Naive thymus-derived CD4-positive, alpha-beta T cell (primary cell): Measurements from ENCODE around the gene HSPA9. TPM values are rescaled to one million over a fixed set of nuclear protein-coding genes. Genes with fewer than 3 reads are reported as not detected.

Experiments
- ATAC-seq: fragments of 150-1000 bp; cut with Tn5 transposase; 2 replicates; pipeline ENCODE4 v1.10.0; 2021; ENCODE audit warnings: mild to moderate bottlenecking, moderate library complexity
- CTCF ChIA-PET: fragments of 350-600 bp; sonication (Branson Sonifier 250); formaldehyde crosslinking; loops from one replicate; lab custom pipeline; 2021; ENCODE audit warnings: antibody characterized with exemption; lab: Charles Lee
- POLR2A ChIA-PET: fragments of 350-600 bp; sonication (Branson Sonifier 250); formaldehyde crosslinking; loops from one replicate; lab custom pipeline; 2021; ENCODE audit warnings: antibody characterized with exemption, inconsistent platforms; lab: Charles Lee
- DNase-seq, 9 donors: peaks; one replicate each; pipeline versions ENCODE4 v3.0.0 to v3.0.0-alpha.2; 2020 to 2022; ENCODE audit warnings: mixed read lengths in 1 of 9
- H3K27ac ChIP-seq: one replicate; pipeline ENCODE4 v1.7.0; 2013; ENCODE audit warnings: mild to moderate bottlenecking, low read depth, low read length, moderate library complexity
- H3K27me3 ChIP-seq, 2 donors: one replicate each; pipeline ENCODE4 v1.7.0; 2013; ENCODE audit warnings: low read length in 2 of 2, mild to moderate bottlenecking in 2 of 2, moderate library complexity in 2 of 2; ENCODE audit not compliant: control insufficient read depth in 2 of 2, insufficient read depth in 2 of 2
- H3K36me3 ChIP-seq, 3 experiments: 1 replicate in 2 of 3; 2 replicates in 1 of 3; pipeline ENCODE4 v1.7.0; 2013; ENCODE audit warnings: low read length in 3 of 3, mild to moderate bottlenecking in 3 of 3, moderate library complexity in 1 of 3; ENCODE audit not compliant: insufficient read depth in 3 of 3, control insufficient read depth in 2 of 3
- H3K4me1 ChIP-seq, 2 donors: one replicate each; pipeline ENCODE4 v1.7.0; 2013; ENCODE audit warnings: low read length in 2 of 2, mild to moderate bottlenecking in 2 of 2, moderate library complexity in 1 of 2; ENCODE audit not compliant: control insufficient read depth in 2 of 2, insufficient read depth in 2 of 2
- H3K4me3 ChIP-seq: 2 replicates; pipeline ENCODE4 v1.7.0; 2013; ENCODE audit warnings: mild to moderate bottlenecking, low read length
- H3K9me3 ChIP-seq, 3 experiments: 1 replicate in 2 of 3; 2 replicates in 1 of 3; pipeline ENCODE4 v1.7.0; 2013; ENCODE audit warnings: low read length in 3 of 3; ENCODE audit not compliant: control insufficient read depth in 2 of 3
- H3K27ac Mint-ChIP-seq, 9 donors: one replicate each; pipeline ENCODE4 v1.8.0; 2020 to 2022; ENCODE audit warnings: mixed read lengths in 9 of 9, mild to moderate bottlenecking in 8 of 9, moderate library complexity in 5 of 9, inconsistent platforms in 2 of 9
- H3K27me3 Mint-ChIP-seq, 5 donors: one replicate each; pipeline ENCODE4 v1.8.0; 2021 to 2022; ENCODE audit warnings: mixed read lengths in 5 of 5, mild to moderate bottlenecking in 1 of 5
- H3K36me3 Mint-ChIP-seq, 5 donors: one replicate each; pipeline ENCODE4 v1.8.0; 2020 to 2022; ENCODE audit warnings: mixed read lengths in 5 of 5, mild to moderate bottlenecking in 3 of 5, inconsistent platforms in 1 of 5
- H3K4me1 Mint-ChIP-seq, 7 donors: one replicate each; pipeline ENCODE4 v1.8.0; 2020 to 2022; ENCODE audit warnings: mixed read lengths in 7 of 7, mild to moderate bottlenecking in 3 of 7, inconsistent platforms in 1 of 7
- H3K4me3 Mint-ChIP-seq, 10 donors: one replicate each; pipeline ENCODE4 v1.8.0; 2020 to 2022; ENCODE audit warnings: mild to moderate bottlenecking in 10 of 10, mixed read lengths in 10 of 10, moderate library complexity in 6 of 10, inconsistent platforms in 2 of 10
- H3K9me3 Mint-ChIP-seq, 11 donors: one replicate each; pipeline ENCODE4 v1.8.0; 2020 to 2022; ENCODE audit warnings: mixed read lengths in 11 of 11, mild to moderate bottlenecking in 4 of 11, inconsistent platforms in 1 of 11, moderate library complexity in 1 of 11
- intact Hi-C, 2 donors: fragments of 100-400 bp; cut with micrococcal nuclease; formaldehyde crosslinking; loops; one replicate each; pipeline ENCODE4 v1.15.1; 2023
- polyA plus RNA-seq, 2 donors: library from polyadenylated mRNA; unstranded; fragments of 300-500 nt; fragmentation: Illumina TruSeq; gene quantifications; one replicate each; pipeline ENCODE4 v1.2.3, GENCODE V29; 2021
- total RNA-seq, 6 experiments: library from RNA in 5 of 6; stranded (reverse) in 5 of 6; gene quantifications; 1 replicate in 5 of 6; 2 replicates in 1 of 6; pipeline ENCODE4 v1.2.3 and lab custom pipeline; 2021 to 2026

HSPA9 gene
- total and polyA plus RNA-seq, 7 experiments from 2014 or later: 143 to 274 (median 171) TPM

- Histone ChIP-seq H3K36me3 (no peaks in the 10 kb centered on the region), H3K9me3 (no peaks in the 10 kb centered on the region), H3K27ac (no peak overlapping the region), H3K4me3 (no peak overlapping the region), H3K4me1 (no peaks in the 10 kb centered on the region), H3K27me3 (no peaks in the 10 kb centered on the region)
- ATAC-seq (no peak), DNase-seq (no peak)
- Mint-ChIP-seq H3K9me3 (peaks cover 0 to 2% (median 0%) of the 10 kb centered on the region in 11 donors), H3K36me3 (peaks cover 0 to 3% (median 0%) of the 10 kb centered on the region in 5 donors), H3K4me1 (peaks cover 0 to 18% (median 5%) of the 10 kb centered on the region in 7 donors), H3K27ac (no peak overlapping the region), H3K27me3 (peaks cover 35 to 65% (median 55%) of the 10 kb centered on the region in 5 donors), H3K4me3 (no peak overlapping the region)
- POLR2A ChIA-PET: no interaction called here
- intact Hi-C loops: no loop called here
- CTCF ChIA-PET: interaction anchor here (0.5 to 1.6 kb wide), 2 partner anchors 25 to 437 kb away, joined by 3 read pairs; no protein-coding TSS in a partner anchor
Observed at GRCh38 chr5:138604176-138604785, 29.1 kb upstream of the HSPA9 start.

- H3K27me3 ChIP-seq: no peaks in the 10 kb centered on the region
- H3K36me3 ChIP-seq: no peaks in the 10 kb centered on the region
- no peaks in the 10 kb centered on the region for H3K4me1 ChIP-seq
- DNase-seq: peak in 1 of 9 donors; percentile 32
- Mint-ChIP-seq H3K36me3 (peaks cover 0 to 3% (median 0%) of the 10 kb centered on the region in 5 donors), H3K4me1 (peaks cover 0 to 18% (median 5%) of the 10 kb centered on the region in 7 donors), H3K4me3 (no peak overlapping the region), H3K27me3 (peaks cover 36 to 67% (median 64%) of the 10 kb centered on the region in 5 donors), H3K9me3 (peaks cover 0 to 1% (median 0%) of the 10 kb centered on the region in 11 donors), H3K27ac (no peak overlapping the region)
- intact Hi-C loops: no loop called here
- no peak overlapping the region for H3K4me3 ChIP-seq
- peak; percentile 27 for ATAC-seq
- H3K27ac ChIP-seq: no peak overlapping the region
- POLR2A ChIA-PET: no interaction called here
- no peaks in the 10 kb centered on the region for H3K9me3 ChIP-seq
- CTCF ChIA-PET: no interaction called here
Observed at GRCh38 chr5:138603249-138603920, 28.2 kb upstream of the HSPA9 start.

- ATAC-seq (no peak), DNase-seq (no peak)
- ChIA-PET CTCF (no interaction called here), POLR2A (interaction anchor here (1.3 kb wide), 1 partner anchor 8 kb away, joined by 6 read pairs; no protein-coding TSS in a partner anchor)
- Mint-ChIP-seq H3K9me3 (peaks cover 0 to 1% (median 0%) of the 10 kb centered on the region in 11 donors), H3K4me1 (peaks cover 0 to 18% (median 5%) of the 10 kb centered on the region in 7 donors), H3K4me3 (no peak overlapping the region), H3K27ac (peak overlapping the region in 1 of 9 donors; percentile 70), H3K36me3 (peaks cover 0 to 3% (median 0%) of the 10 kb centered on the region in 5 donors), H3K27me3 (peaks cover 42 to 70% (median 66%) of the 10 kb centered on the region in 5 donors)
- no peaks in the 10 kb centered on the region for H3K9me3 ChIP-seq
- H3K27me3 ChIP-seq: no peaks in the 10 kb centered on the region
- no peak overlapping the region for H3K27ac ChIP-seq
- intact Hi-C loops: no loop called here
- no peaks in the 10 kb centered on the region for H3K36me3 ChIP-seq
- no peaks in the 10 kb centered on the region for H3K4me1 ChIP-seq
- no peak overlapping the region for H3K4me3 ChIP-seq
Observed at GRCh38 chr5:138602371-138603000, 27.3 kb upstream of the HSPA9 start.

GRCh38 chr5:138601444-138601843 lies 26.2 kb upstream of the HSPA9 start:
- no peak overlapping the region for H3K27ac Mint-ChIP-seq
- Histone ChIP-seq H3K27ac (no peak overlapping the region), H3K4me1 (no peaks in the 10 kb centered on the region), H3K9me3 (no peaks in the 10 kb centered on the region), H3K4me3 (no peak overlapping the region), H3K36me3 (no peaks in the 10 kb centered on the region), H3K27me3 (no peaks in the 10 kb centered on the region)
- ChIA-PET CTCF (no interaction called here), POLR2A (interaction anchor here (0.6 to 1.3 kb wide), 2 partner anchors 9 to 1242 kb away, joined by 4 to 6 read pairs; no protein-coding TSS in a partner anchor)
- H3K36me3 Mint-ChIP-seq: no peaks in the 10 kb centered on the region
- DNase-seq: no peak
- peaks cover 47 to 76% (median 71%) of the 10 kb centered on the region in 5 donors for H3K27me3 Mint-ChIP-seq
- intact Hi-C loops: no loop called here
- H3K9me3 Mint-ChIP-seq: peaks cover 0 to 1% (median 0%) of the 10 kb centered on the region in 11 donors
- peak; percentile 38 for ATAC-seq
- H3K4me1 Mint-ChIP-seq: peaks cover 0 to 18% (median 5%) of the 10 kb centered on the region in 7 donors
- H3K4me3 Mint-ChIP-seq: no peak overlapping the region

GRCh38 chr5:138600446-138600845 lies 25.2 kb upstream of the HSPA9 start:
- no peak for ATAC-seq
- Histone ChIP-seq H3K27me3 (no peaks in the 10 kb centered on the region), H3K36me3 (no peaks in the 10 kb centered on the region), H3K9me3 (no peaks in the 10 kb centered on the region), H3K4me3 (no peak overlapping the region), H3K27ac (no peak overlapping the region), H3K4me1 (no peaks in the 10 kb centered on the region)
- Mint-ChIP-seq H3K9me3 (peaks cover 0 to 1% (median 0%) of the 10 kb centered on the region in 11 donors), H3K36me3 (no peaks in the 10 kb centered on the region), H3K27me3 (peaks cover 47 to 73% (median 64%) of the 10 kb centered on the region in 5 donors), H3K27ac (no peak overlapping the region), H3K4me3 (no peak overlapping the region), H3K4me1 (peaks cover 0 to 16% (median 5%) of the 10 kb centered on the region in 7 donors)
- no peak for DNase-seq
- intact Hi-C loops: no loop called here
- ChIA-PET POLR2A (no interaction called here), CTCF (no interaction called here)

- Mint-ChIP-seq H3K4me1 (peaks cover 0 to 4% (median 0%) of the 10 kb centered on the region in 7 donors), H3K27ac (no peak overlapping the region), H3K36me3 (no peaks in the 10 kb centered on the region), H3K9me3 (peaks cover 0 to 1% (median 0%) of the 10 kb centered on the region in 11 donors), H3K27me3 (peaks cover 49 to 67% (median 62%) of the 10 kb centered on the region in 5 donors), H3K4me3 (no peak overlapping the region)
- CTCF ChIA-PET: interaction anchor here (0.6 to 0.7 kb wide), 2 partner anchors 14 to 641 kb away, joined by 3 to 6 read pairs; no protein-coding TSS in a partner anchor
- POLR2A ChIA-PET: interaction anchor here (0.5 kb wide), 1 partner anchor 364 kb away, joined by 3 read pairs; no protein-coding TSS in a partner anchor
- Histone ChIP-seq H3K27me3 (peaks cover 0 to 4% of the 10 kb centered on the region in 2 donors), H3K9me3 (no peaks in the 10 kb centered on the region), H3K36me3 (no peaks in the 10 kb centered on the region), H3K4me3 (no peak overlapping the region), H3K4me1 (no peaks in the 10 kb centered on the region), H3K27ac (no peak overlapping the region)
- no peak for DNase-seq
- ATAC-seq: no peak
- intact Hi-C loops: no loop called here
Observed at GRCh38 chr5:138597661-138598400, 22.6 kb upstream of the HSPA9 start.
